Right kidney (tissue), 1 donor: ENCODE measurements around the gene CHST14.
"Not testable (repeated sequence)": the region's sequence is repeated elsewhere in the genome, so short reads cannot be mapped to it uniquely, and the experiment has no call there.

Experiments used
- DNase-seq: peaks from one replicate; pipeline ENCODE4 v3.0.0-alpha.2; 2016

CHST14 gene

DNA sequence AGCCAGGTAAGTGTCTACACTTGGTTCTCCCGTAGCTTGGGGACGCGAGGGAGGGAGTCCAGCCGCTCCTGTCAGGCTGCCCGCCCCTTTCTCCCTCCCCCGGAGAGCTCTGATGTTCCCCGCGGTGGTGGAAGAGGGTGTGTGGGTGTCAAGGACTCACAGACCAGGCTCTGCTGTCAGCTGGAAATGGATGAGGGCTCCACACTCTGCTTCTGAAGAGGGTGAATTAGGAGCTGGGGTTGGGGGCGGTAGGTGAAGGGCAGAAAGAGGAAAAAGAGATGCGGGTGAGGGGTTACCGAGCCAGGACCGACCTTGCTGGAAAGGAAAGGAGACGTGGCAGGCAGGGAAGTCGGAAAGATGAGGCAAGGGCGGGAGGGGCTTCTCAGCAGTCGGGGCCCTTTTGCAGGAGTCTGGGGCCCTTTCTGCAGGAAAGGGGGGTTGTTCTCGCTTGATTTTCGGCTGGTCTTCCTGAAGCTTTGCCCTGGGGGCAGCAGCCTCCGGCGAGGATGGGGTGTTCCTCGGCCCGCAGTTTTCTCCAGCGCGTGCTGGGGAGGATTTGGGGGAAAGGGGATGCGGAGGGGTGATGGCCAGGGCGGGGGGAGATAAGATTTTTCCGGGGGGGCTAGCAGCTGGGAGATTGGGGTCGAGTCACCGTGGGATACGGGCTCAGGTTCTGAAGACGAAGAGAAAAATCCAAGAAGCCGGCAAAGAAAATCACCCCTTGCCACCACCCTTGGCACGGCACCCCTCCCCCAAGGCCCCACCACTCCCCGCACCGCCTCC lies 30.6 kb upstream of the CHST14 start:
- DNase-seq, result peak; percentile 72

DNA sequence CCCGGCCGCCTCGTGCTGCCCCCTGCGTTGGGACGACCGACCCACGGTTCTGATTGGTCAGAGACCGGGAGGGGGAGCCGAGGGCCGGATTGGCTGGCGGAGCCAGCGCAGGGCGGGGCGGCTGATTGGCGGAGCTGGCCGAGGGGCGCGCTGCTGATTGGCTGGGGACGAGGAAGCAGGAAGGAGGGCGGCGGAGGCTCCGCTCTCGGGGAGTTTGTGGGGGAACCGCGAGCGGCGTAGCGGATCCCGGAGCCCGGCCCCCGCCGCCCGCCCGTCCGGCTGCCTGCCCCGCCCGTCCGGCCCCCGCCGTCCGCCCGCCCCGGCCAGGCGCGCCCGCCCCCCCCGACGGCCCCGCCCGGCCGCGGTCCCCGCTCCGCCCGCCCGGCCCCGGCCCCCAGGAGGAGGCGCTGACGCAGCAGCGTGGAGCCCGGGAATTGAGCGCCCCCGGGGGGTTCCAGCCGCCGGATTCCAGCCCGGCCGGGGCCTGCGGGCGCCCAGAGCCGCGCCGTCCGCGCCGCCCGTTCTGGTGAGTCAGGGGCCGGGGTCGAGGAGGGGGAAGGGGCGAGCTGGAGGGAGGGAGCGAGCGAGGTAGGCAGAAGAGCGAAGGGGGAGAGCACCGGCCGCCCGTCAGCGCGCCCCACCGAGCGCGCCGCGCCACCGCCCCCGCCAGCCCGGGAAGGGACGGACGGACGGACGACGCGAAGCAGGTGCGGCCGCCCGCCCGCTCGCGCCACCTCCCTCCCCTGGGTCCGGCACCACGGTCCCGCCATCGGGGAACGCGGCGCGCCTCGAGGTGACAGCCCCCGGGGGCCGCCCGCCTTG lies 29.8 kb upstream of the CHST14 start, which contains the start of gene BAHD1:
TSS of gene BAHD1 (plus strand) at position 211 of the 822 bp plus-strand sequence. CDS start 17,512 bp downstream, outside the sequence.
- peak; percentile 69 for DNase-seq

DNA sequence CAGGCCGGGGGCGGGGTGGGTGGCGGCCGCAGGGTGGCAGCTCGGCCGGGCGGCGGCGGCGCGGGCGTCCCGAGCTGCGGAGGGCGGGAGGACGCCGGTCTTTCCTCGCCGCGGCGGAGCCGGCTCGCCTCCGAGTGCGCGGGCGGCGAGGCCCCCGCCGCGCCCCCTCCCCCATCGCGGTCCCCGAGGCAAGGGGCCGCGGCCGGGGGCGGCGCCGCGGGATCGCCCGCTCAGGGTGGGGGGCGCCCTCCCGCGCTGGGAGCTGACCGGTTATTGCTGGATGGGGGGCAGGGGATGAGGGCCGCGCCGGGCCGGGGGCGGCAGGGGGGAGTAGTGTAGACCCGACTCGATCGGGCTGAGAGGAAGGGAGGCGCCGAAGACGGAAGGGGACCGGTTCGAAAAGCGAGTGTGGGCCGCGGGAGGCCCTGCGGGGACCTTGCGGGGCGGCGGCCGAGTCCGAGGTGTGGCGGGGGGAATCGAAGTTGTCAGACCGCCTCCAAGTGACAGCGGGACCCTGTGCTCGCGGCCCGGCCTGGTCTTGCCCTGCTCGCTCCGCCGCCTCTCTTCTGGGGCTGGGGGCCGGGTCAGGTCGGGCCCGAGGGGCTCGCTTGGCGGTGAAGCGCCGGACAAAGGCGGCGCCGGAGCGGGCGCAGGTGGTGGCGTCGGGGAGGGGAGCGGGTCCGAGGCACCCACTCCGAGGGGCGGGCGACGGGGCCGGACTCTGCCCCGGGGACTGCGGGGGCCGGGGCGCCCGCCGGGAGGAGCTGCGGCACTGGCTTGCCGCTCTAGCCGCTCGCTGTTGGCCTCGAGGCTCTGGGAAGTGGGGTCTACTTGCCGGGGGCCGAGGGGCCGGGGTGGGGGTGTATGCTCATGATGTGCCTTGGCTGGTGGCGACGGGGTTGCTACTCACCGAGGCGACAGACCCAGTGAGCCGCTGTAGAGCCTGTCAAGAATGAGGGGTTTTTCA lies 28.9 kb upstream of the CHST14 start:
- peak; percentile 68 for DNase-seq

DNA sequence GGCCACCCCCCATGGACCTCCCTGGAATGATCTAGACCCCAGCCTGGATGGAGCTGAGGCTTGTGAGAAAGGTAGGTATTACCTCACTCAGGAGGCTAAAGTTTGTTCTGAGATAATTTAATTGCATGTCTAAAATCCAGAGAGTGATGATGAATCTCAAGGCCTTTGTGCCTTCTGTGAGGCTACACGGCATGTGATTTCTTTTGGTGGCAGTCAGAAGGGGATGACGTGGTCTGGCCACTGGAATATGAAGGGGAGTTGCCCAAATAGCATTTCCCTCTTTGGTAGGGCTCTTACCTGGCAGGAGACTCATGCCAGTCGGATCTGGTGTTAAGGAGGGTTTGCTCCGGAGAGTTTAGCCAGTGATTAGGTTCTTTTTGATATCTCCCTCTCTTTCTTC lies 27.5 kb upstream of the CHST14 start:
- DNase-seq, result no peak

DNA sequence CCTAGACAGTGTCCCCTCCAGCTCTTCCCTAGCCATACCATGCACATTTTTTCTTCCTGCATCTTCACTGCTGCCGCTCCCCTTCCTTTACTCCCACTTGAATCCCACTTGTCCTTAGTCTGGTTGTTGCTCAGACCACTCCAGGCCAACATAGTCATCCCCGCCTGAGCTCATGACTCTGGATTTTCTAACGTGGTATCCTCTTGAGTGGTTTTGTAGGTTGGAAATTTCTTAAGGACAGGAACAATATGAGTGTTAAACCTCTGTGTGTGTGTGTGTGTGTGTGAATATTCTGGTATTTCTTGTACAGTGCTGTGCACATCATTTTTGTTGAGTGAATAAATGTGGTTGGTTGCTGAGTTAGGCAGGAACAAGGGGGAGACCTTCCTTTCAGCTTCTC lies 26.9 kb upstream of the CHST14 start:
- DNase-seq, result no peak

DNA sequence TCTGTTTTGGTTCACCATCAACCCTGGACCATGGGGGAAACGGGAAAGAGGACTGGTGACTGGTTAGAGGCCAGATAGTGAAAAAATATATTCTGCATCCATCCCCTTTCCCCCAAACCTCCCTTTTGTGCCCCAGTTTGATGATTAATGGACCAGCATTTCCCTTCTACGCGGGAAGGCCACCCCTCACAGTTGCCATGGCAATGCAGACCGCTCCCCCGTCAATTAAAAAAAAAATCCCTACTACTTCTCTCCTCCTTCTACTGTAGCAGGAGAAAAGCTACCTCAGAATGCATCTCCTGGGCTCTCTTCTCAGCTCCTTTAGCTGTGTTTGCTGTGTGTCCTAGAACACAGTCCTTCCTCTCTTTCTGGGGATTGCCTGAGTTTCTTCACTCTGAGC lies 26.0 kb upstream of the CHST14 start:
- DNase-seq, result no peak

DNA sequence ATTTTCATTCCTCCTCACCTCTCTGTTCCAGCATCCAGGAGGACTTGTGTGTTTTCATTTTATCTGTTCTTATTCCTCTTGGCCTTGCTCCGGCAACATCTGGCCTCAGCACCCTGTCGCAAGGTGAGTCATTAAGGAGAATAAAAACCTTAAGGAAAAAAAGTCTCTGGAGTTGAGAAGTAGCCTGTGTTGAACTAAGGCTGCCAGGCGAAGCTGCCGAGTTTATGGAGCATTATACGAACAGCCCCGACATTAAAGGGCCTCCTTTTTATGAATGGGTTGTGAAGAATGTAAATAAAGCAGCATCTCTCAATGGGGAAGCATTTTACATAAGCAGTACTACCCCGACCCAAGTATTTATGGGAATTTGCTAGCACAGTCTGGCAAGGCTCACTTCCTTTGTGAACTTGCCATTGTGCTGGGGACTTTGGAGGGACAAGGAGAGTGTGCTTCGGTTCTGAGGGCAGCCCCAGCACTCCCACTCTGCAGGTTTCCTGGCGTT lies 25.3 kb upstream of the CHST14 start:
- DNase-seq, result peak; percentile 10

DNA sequence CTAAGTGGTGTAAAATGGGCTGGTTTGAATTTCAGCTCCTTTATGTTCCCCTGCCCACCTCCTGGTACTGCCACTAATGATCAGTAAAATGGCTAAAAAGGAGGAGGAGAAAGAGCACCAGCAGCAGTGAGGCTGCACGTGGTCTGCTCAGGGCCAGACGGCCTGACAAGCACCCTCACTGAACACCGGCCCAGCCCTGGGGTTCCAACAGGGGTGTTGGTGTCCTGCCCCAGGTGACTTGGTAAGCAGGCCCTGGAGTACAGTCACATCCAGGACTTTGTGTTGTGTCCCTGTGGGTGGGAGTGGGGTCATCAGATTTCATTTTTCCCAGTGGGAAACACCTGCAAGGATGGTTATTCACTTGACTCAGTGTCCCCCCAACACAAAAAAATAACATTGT lies 24.6 kb upstream of the CHST14 start:
- DNase-seq, result no peak

DNA sequence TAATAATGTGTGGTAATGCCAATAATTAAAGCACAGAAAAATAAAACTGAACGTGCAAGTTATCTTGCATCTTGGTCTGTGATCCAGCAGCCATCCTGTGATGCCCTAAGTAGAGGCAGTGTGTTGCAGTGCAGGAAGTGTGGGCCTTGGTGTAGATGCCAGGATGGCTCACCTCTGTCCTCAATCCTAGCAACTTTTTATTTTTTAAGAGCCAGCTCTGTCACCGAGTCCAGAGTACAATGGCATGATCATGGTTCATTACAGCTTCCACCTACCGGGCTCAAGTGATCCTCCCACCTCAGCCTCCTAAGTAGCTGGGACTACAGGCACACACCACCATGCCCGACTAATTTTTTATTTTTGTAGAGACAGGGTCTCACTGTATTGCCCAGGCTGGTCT lies 22.4 kb upstream of the CHST14 start:
- no peak for DNase-seq

DNA sequence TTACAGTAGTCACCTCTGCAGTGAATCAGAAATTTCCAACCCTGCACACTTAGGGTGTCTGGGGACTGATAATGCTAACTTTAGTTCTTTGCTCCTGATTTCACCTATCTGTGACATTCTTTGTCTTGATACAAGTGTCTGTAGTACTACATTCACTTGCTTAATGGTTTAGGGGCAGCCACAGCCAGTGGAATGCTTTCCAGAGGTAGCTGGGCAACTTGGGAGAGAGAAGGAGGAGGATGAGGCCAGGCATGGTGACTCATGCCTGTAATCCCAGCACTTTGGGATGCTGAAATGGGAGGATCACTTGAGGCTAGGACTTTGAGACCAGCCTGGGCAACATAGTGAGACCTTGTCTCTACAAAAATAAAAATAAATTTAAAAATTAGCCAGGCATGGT lies 21.5 kb upstream of the CHST14 start:
- DNase-seq, result no peak

DNA sequence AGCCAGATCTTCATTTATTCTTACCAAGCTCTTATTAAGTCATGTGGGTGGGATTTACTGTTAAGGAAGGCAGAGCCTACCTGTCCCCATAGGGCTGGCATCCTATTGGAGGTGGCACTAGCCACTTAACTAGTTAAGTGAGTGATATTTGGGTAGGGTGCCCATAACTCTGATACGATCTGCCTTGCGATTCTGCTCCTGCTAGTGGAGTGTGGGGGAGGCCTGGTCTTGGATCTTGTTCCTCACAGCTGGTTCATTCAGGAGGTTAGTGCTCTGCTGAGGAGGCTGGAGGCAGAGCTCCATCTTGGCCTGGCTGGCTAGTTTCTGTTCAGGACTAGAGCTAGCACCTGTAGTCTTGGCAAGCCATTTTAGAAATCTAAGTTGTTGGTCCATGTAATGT lies 20.7 kb upstream of the CHST14 start:
- DNase-seq, result no peak

DNA sequence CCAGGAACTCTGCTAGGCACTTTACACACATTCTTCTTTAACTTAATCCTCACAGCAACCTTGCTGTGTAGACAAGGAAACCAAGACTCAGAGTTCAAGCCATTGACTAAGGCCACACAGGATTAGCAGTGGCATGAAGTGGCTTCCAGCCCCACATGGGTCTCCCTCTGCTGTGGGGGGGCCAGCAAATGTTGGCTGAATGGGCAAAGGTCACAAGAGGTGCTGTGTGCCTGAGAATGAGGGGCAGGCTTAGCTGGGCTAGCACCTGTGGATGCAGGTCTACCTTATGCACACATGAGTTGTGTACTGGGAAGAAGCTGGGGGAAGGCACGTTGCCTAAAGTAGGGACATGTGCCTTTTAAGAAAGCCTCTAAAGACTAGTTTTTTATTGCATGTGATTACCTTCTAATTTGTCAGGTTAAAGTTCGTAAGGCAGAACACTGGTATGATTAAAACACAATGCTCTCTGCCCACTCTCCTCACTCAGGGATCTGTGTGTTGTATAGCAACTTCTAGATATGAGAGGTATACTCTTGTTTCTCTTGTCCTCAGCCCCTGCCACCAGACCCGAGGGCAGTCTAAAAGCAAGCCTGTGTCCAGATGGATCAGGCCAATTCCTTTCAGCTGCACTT lies 19.1 kb upstream of the CHST14 start:
- no peak for DNase-seq

DNA sequence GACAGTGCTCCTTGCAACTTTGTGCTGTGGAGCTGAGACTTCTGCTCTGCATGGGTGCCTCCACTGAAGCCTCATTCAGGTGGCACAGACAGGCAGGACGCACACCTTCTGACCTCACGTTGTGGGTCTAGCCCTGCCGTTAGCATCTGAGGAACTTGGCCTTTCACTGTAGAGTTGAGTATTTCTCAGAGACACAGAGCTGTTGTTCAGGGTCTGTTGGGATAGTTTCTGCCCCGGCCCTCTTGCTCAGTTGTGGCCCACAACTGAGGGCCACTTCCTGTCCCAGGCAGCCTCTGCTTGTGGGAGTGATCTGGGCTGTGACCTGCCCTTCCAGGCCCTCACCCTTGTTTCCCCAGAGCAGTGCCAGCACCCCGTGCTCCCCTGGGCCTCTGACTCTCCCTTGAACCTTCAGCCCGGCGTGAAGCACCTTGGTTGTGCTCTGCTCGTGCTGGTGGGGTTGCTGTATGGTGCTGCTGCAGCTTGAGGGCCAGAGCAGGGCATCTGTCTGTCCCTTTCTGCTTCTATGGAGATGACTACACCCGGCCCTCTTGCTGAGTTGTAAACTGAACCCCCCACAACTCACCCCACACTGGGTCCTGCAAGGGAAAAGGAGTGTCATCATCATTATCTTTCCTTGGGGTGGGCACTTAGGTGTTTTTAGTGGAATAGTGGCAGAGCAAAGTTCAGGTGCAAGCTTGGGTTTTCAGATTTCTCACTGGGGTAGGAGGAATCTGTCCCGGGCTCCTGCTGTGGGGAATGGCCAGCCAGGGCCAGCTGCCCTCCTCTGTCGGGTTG lies 18.3 kb upstream of the CHST14 start:
- peak; percentile 18 for DNase-seq

DNA sequence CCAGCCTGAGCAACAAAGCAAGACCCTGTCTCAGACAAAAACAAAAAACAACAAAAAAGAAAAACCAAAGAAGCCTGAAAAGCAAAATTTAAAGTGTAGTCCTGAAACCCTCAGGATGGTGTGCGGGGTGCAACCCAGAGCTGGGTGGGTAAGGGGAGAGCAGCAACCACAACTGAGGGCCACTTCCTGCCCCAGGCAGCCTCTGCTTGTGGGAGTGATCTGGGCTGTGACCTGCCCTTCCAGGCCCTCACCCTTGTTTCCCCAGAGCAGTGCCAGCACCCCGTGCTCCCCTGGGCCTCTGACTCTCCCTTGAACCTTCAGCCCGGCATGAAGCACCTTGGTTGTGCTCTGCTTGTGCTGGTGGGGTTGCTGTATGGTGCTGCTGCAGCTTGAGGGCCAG lies 16.8 kb upstream of the CHST14 start:
- DNase-seq, result not testable (repeated sequence)

DNA sequence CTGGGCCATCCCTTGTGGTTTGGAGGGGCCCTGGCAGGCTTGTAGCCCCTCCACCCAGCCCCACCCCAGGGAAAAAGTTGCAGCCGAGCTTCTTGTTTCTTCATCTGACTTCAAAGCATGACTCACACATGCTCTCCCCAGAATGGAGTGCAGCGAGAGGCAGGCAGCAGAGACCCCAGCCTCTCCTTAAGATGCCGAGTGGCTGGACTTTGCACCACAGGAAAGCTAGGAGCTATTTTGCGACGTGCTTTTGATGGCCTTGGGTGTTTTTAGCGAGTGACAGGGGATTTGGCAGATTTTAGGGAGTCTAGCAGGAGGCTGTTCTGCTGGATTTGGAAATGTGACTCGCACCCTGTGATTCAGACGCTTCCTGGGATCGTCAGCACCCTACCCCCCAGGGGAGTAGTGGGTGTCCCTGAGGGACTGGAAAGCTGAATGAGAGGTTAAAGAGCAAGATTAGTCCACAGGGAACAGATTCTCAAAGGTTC lies 15.8 kb upstream of the CHST14 start:
- DNase-seq, result no peak

DNA sequence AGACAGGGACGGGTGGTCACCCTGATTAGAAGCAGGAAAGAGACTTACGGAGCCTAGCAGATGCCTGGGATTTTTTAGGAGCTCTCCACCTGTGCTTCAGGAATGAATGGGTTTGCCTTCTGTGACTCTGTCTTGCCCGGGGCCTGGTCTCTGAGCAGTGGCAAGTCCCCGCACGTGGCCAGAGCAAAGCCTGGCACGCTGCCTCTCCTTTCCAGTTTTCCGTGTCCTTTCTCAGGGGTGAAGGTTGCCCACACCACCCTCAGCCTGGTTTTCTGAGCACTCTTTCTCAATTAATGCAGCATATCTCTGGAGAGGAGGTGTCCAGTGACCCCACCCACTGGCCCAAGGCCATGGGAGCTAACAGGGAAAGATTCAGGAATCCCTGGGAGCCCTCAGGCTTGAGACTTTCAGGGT lies 14.5 kb upstream of the CHST14 start:
- DNase-seq, result no peak

DNA sequence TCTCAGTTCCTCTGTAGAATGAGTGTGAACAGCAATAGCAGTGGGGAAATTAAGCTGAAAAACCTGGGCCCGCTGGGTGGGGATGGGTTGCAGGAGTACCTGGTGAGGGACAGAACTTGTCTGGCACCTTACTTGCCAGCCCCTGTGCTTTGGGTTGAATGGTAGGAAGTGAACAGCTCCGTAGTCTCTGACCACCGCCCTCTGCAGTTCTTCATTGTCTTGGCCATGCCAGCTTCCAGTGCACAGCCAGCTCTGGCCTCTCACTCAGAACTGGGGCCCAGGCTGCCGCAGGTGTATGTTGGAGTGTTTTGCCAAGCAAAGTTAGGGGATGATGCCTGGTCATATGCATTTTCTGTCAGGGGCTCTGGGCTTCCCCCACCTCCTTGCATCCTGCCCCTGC lies 14.0 kb upstream of the CHST14 start:
- DNase-seq, result no peak

DNA sequence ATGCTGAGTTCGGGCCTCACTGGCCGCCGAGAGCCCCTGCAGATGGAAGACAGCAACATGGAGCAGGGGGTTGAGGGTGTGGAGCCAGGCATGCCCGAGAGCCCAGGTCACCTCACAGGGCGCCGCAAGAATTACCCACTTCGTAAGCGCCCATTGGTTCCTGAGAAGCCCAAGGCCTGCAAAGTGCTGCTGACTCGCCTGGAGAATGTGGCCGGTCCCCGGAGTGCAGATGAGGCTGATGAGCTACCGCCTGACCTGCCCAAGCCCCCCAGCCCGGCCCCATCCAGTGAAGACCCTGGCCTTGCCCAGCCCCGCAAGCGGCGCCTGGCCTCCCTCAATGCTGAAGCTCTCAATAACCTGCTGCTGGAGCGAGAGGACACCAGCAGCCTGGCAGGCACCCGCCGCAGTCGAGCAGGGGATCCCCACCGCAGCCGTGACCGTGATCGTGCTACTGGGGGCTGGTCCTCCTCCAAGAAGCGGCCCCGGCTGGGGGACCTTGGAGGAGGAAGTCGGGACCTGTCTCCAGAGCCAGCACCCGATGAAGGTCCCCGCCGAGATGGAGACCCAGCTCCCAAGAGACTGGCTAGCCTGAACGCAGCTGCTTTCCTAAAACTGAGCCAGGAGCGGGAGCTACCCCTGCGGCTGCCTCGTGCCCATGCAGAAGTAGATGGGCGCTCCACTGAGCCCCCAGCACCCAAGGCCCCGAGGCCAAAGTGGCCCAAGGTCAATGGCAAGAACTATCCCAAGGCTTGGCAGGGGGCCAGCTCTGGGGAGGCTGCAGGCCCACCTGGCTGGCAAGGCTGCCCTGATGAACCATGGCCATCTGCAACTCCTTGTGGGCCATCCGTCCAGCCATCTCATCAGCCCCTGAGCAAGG lies 12.1 kb upstream of the CHST14 start:
- DNase-seq, result no peak

DNA sequence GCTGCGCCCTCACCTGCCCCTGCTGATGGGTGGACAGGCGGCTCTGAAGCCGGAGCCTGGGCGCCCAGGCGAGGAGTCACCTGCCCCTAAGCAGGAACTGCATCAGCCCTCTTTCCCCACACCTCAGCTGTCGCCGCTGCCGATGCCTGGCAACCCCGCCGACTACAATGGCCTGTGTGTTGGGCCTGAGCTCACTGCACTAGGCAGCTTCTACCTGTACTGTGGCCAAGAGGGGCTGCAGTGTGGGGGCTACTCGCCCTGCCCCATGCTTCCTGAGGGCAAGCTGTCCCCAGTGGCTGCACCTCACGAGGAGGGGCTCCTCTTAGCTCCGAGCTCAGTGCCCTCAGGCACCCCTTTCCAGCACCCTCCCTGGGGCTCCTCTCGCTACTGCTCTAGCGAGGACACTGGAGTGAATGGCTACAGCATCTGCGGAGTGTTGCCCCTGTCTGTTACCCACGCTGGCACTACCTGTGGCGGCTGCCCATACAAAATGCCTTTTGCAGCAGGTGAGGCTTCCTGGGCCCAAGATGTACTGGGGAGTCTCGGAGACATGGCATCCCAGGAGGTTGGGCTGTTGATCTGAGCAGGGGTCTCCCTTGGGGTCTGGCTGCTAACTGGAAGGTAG lies 11.3 kb upstream of the CHST14 start:
- DNase-seq, result no peak
